Epithelial cell of umbilical artery (primary cell): ENCODE measurements around the gene MAGEA2. TPM values are rescaled to one million over a fixed set of nuclear protein-coding genes. Genes with fewer than 3 reads are reported as not detected.

Experiments
- total RNA-seq: library from RNA; depleted of rRNA; stranded (reverse); fragments of >200 nt; gene quantifications from 2 replicates; pipeline ENCODE4 v1.2.3, GENCODE V29; 2014

The MAGEA2 gene, protein sequence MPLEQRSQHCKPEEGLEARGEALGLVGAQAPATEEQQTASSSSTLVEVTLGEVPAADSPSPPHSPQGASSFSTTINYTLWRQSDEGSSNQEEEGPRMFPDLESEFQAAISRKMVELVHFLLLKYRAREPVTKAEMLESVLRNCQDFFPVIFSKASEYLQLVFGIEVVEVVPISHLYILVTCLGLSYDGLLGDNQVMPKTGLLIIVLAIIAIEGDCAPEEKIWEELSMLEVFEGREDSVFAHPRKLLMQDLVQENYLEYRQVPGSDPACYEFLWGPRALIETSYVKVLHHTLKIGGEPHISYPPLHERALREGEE
- total RNA-seq, result not detected in 2 replicates

GRCh38 chrX:152753686-152754650 is at the start of gene MAGEA2:
Gene MAGEA2, minus strand, starts transcription at chrX:152753842. Its CDS starts 2,479 bp downstream, at chrX:152751363.

DNA sequence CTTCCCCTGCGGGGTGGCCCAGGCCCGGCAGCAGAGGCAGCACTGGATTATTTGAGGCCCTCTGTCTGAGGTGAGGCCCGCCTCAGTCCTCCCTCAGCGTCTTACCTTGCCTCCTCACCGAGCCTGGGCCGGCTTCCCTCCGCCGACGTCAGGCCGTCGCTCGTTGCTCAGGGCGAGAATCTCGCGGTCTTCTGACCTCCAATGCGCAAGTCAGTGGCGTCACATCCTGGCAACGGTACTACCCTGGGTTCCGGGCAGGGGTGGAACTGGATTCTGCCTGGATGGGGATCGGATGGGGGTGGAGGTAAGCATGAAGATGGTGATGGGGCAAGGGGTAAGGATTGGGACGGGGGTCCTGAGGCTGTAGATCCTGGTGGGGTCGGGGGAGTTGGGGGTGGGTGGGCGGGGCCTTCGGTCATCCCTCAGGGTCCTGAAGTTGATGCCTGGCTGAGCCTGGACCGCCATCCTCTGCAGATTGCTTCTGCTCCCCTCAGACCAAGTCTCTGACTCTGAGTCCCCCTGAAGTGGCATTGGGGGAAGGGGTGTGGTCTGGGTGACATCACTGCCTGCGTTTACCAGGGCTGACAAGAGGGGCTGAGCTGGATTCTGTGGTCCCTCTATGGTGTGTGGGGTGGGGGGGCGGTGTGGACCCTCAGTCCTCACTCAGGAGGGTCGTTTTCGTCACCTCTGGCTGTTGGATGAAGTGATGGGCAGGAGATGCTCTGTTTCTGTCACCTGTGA is 16.1 kb upstream of the MAGEA2 start, which contains the start of gene MAGEA6:
Gene MAGEA6 (minus strand): TSS at position 141 of the 741 bp plus-strand sequence. CDS start 2,039 bp downstream, outside the sequence.

DNA sequence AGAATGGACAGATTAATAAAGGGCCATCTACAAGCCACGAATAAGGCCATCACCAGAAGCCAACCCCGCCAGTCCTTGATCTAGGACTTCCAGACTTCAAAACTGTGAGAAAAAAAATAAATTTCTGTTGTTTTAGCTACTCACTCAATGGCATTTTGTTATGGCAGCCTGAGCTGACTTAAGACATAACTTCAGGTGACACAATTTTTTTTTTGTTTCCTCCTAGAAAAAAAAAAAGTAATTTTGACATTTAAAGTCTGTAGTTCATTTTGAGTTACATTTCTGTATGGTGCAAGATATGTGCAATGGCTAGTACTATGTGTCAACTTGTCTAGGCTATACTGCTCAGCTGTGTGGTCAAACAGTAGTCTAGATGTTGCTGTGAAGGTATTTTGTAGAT is 5.3 kb upstream of the MAGEA2 start, which contains the start of gene CSAG3:
Gene CSAG3 (plus strand): TSS at position 301 of the 400 bp plus-strand sequence.

GRCh38 chrX:152733261-152733975 is 20.2 kb downstream of the MAGEA2 start, which contains the start of the genes CSAG1 and MAGEA12:
Gene CSAG1, minus strand, starts transcription at chrX:152733721. Its CDS starts 1,261 bp downstream, at chrX:152732460.
Gene MAGEA12, plus strand, starts transcription at chrX:152733757. Its CDS starts 2,405 bp downstream, at chrX:152736162.

GRCh38 chrX:152713815-152714787 is 39.5 kb downstream of the MAGEA2 start, which contains the start of gene MAGEA2B:
Gene MAGEA2B, plus strand, starts transcription at chrX:152714628. Its CDS starts 2,479 bp downstream, at chrX:152717107.

GRCh38 chrX:152709173-152709572 is 44.5 kb downstream of the MAGEA2 start, which contains the start of gene CSAG2:
Gene CSAG2, minus strand, starts transcription at chrX:152709273. Its CDS starts 161 bp downstream, at chrX:152709112.

Other genes with a start within 250 kb of the MAGEA2 start
- gene GABRQ, start 115.9 kb downstream of the MAGEA2 start, total RNA-seq, result not detected in 2 replicates
- not detected in 2 replicates for gene MAGEA3, start 55.0 kb downstream of the MAGEA2 start, total RNA-seq
- not detected in 2 replicates for gene CSAG2, start 44.6 kb downstream of the MAGEA2 start, total RNA-seq
- gene MAGEA2B, start 39.2 kb downstream of the MAGEA2 start, total RNA-seq, result not detected in 2 replicates
- not detected in 2 replicates for gene CSAG1, start 20.1 kb downstream of the MAGEA2 start, total RNA-seq
- gene MAGEA12, start 20.1 kb downstream of the MAGEA2 start, total RNA-seq, result not detected in 2 replicates
- not detected in 2 replicates for gene CSAG3, start 5.4 kb upstream of the MAGEA2 start, total RNA-seq
- not detected in 2 replicates for gene MAGEA6, start 15.8 kb upstream of the MAGEA2 start, total RNA-seq
- gene CETN2, start 76.9 kb upstream of the MAGEA2 start, total RNA-seq, result 30.5 and 34.2 TPM in 2 replicates
- 23.7 and 34.0 TPM in 2 replicates for gene NSDHL, start 77.2 kb upstream of the MAGEA2 start, total RNA-seq
- 8.4 and 11.0 TPM in 2 replicates for gene ZNF185, start 144.2 kb upstream of the MAGEA2 start, total RNA-seq
- not detected in 2 replicates for gene PNMA5, start 240.3 kb upstream of the MAGEA2 start, total RNA-seq